ENCODE data around the gene TRIL. TPM values are rescaled to one million over a fixed set of nuclear protein-coding genes. Genes with fewer than 3 reads are reported as not detected.

TRIL gene
- total and polyA plus RNA-seq, 9 donors = 16.9 to 63.5 (median 37.9) TPM

GRCh38 chr7:28931565-28931964, 26.6 kb downstream of the TRIL start:
- Histone ChIP-seq H3K27ac (ENCODE audit: low read length) (no peak overlapping the region), H3K9me3 (replicated peaks; ENCODE audit: control insufficient read depth, low read depth, low read length) (no peaks in the 10 kb centered on the region), H3K27me3 (ENCODE audit: control insufficient read depth, insufficient read depth, low read length) (no peaks in the 10 kb centered on the region), H3K36me3 (ENCODE audit: control insufficient read depth, insufficient read depth, low read length) (no peaks in the 10 kb centered on the region), H3K4me3 (ENCODE audit: low read length) (no peak overlapping the region), H3K4me1 (ENCODE audit: control insufficient read depth, insufficient read depth, low read length) (peaks cover 17% of the 10 kb centered on the region)
- no peak for DNase-seq
- WGBS (ENCODE audit: insufficient coverage) = no CpG with 5 or more reads among the region's 3 CpGs

- 0% methylated on average over 6 of the region's 22 CpGs for WGBS (ENCODE audit: insufficient coverage)
- H3K9me3 ChIP-seq (replicated peaks; ENCODE audit: control insufficient read depth, low read depth, low read length) = no peaks in the 10 kb centered on the region
- H3K4me3 ChIP-seq (ENCODE audit: low read length) = peak overlapping the region; percentile 55
- no peaks in the 10 kb centered on the region for H3K36me3 ChIP-seq (ENCODE audit: control insufficient read depth, insufficient read depth, low read length)
- DNase-seq = peak; percentile 96
- H3K4me1 ChIP-seq (ENCODE audit: control insufficient read depth, insufficient read depth, low read length) = peaks cover 2% of the 10 kb centered on the region
- peaks cover 4% of the 10 kb centered on the region for H3K27me3 ChIP-seq (ENCODE audit: control insufficient read depth, insufficient read depth, low read length)
- peak overlapping the region; percentile 59 for H3K27ac ChIP-seq (ENCODE audit: low read length)
These were observed 31.1 kb downstream of the TRIL start for GRCh38 chr7:28926871-28927597.

DNA sequence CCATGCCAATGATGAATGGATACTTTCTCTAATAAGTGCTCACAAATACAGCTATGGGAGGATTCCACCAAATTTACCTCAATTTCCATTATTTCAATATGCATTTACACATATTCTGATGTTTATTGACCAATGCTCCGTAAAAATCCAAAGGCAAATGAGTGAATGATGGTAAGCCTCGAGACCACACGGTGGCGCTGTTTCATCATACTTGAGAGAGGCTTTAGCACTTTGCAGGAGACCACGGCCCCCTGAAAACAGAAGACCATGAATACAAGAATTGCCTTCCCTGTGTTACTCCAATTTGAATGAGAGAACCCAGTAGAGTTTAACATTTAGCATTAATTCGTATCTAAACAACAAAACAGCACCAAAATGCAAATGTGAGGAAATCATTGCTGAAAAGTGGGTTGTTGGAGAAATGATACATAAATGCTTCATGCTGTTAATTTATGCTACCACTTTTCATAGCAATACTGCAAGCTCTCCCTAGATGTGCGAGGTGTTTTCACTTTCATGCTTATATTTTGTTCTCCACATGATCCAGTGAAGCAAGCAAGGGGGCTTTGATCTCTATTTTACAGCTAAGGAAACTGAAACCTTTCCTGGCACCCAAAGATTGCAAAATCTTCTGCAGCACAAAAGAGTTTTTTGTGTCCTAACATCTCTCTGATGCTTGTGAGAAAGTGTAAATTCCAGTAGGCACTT, 35.4 kb downstream of the TRIL start:
- H3K36me3 ChIP-seq (ENCODE audit: control insufficient read depth, insufficient read depth, low read length) = no peaks in the 10 kb centered on the region
- H3K27ac ChIP-seq (ENCODE audit: low read length) = no peak overlapping the region
- no peak overlapping the region for H3K4me3 ChIP-seq (ENCODE audit: low read length)
- no peaks in the 10 kb centered on the region for H3K9me3 ChIP-seq (replicated peaks; ENCODE audit: control insufficient read depth, low read depth, low read length)
- peak; percentile 90 for DNase-seq
- no CpG with 5 or more reads among the region's 7 CpGs for WGBS (ENCODE audit: insufficient coverage)
- H3K27me3 ChIP-seq (ENCODE audit: control insufficient read depth, insufficient read depth, low read length) = peaks cover 4% of the 10 kb centered on the region
- H3K4me1 ChIP-seq (ENCODE audit: control insufficient read depth, insufficient read depth, low read length) = peaks cover 4% of the 10 kb centered on the region

- no peak overlapping the region for H3K27ac ChIP-seq (ENCODE audit: low read length)
- peaks cover 4% of the 10 kb centered on the region for H3K27me3 ChIP-seq (ENCODE audit: control insufficient read depth, insufficient read depth, low read length)
- H3K4me1 ChIP-seq (ENCODE audit: control insufficient read depth, insufficient read depth, low read length) = peaks cover 4% of the 10 kb centered on the region
- no CpG with 5 or more reads among the region's 4 CpGs for WGBS (ENCODE audit: insufficient coverage)
- H3K4me3 ChIP-seq (ENCODE audit: low read length) = no peak overlapping the region
- H3K9me3 ChIP-seq (replicated peaks; ENCODE audit: control insufficient read depth, low read depth, low read length) = no peaks in the 10 kb centered on the region
- peak; percentile 86 for DNase-seq
- H3K36me3 ChIP-seq (ENCODE audit: control insufficient read depth, insufficient read depth, low read length) = no peaks in the 10 kb centered on the region
These were observed 36.3 kb downstream of the TRIL start for GRCh38 chr7:28921822-28922221.

GRCh38 chr7:28920424-28920823, 37.7 kb downstream of the TRIL start:
- Histone ChIP-seq H3K27ac (ENCODE audit: low read length) (no peak overlapping the region), H3K4me1 (ENCODE audit: control insufficient read depth, insufficient read depth, low read length) (peaks cover 2% of the 10 kb centered on the region), H3K4me3 (ENCODE audit: low read length) (no peak overlapping the region), H3K36me3 (ENCODE audit: control insufficient read depth, insufficient read depth, low read length) (no peaks in the 10 kb centered on the region), H3K27me3 (ENCODE audit: control insufficient read depth, insufficient read depth, low read length) (peaks cover 2% of the 10 kb centered on the region), H3K9me3 (replicated peaks; ENCODE audit: control insufficient read depth, low read depth, low read length) (no peaks in the 10 kb centered on the region)
- DNase-seq = no peak
- 87% methylated on average over 3 of the region's 6 CpGs for WGBS (ENCODE audit: insufficient coverage)

DNA sequence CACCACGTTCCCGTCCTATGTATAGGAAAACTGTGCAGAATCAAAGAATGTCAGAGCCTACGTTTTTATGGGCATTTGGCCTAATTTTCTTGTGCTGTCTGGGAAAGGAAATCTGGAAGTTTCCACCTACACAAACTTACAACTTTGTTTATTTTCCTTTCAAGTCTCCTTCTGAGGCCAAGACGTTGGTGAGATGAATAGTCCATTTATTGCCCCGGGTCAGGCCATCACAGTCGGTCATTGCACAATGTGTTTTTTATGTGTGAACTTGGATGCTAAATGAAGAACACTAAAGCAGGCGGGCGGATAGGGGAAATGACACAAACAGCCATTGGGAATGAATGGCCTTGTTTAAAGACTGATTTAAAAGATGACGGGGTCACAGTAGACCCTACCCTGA, 38.6 kb downstream of the TRIL start:
- Histone ChIP-seq H3K27me3 (ENCODE audit: control insufficient read depth, insufficient read depth, low read length) (no peaks in the 10 kb centered on the region), H3K36me3 (ENCODE audit: control insufficient read depth, insufficient read depth, low read length) (no peaks in the 10 kb centered on the region), H3K4me3 (ENCODE audit: low read length) (no peak overlapping the region), H3K9me3 (replicated peaks; ENCODE audit: control insufficient read depth, low read depth, low read length) (no peaks in the 10 kb centered on the region), H3K4me1 (ENCODE audit: control insufficient read depth, insufficient read depth, low read length) (peaks cover 2% of the 10 kb centered on the region), H3K27ac (ENCODE audit: low read length) (no peak overlapping the region)
- 34% methylated on average over 3 of the region's 9 CpGs for whole genome bisulfite sequencing (ENCODE audit: insufficient coverage)
- DNase-seq = no peak

DNA sequence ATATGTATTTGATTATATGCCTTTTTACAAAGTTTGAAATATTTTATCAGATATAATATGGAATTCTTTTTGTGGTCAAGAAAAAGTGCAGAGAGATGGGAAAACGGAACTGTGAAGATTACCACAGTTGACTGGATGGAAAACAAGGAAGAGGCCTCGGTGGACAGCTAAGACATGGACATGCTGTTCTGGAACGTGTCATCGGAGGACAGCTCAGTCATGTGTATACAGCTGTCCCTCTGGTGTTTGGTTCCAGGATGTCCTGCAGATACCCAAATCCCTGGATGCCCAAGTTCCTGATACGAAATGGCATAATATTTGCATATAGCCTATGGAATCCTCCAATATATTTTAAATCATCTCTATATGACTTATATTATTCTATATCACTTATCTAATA, 49.4 kb downstream of the TRIL start:
- no peaks in the 10 kb centered on the region for H3K27me3 ChIP-seq (ENCODE audit: control insufficient read depth, insufficient read depth, low read length)
- DNase-seq = no peak
- 57% methylated on average over 4 of the region's 5 CpGs for WGBS (ENCODE audit: insufficient coverage)
- no peak overlapping the region for H3K27ac ChIP-seq (ENCODE audit: low read length)
- no peaks in the 10 kb centered on the region for H3K36me3 ChIP-seq (ENCODE audit: control insufficient read depth, insufficient read depth, low read length)
- H3K9me3 ChIP-seq (replicated peaks; ENCODE audit: control insufficient read depth, low read depth, low read length) = peaks cover 8% of the 10 kb centered on the region
- H3K4me3 ChIP-seq (ENCODE audit: low read length) = no peak overlapping the region
- peaks cover 3% of the 10 kb centered on the region for H3K4me1 ChIP-seq (ENCODE audit: control insufficient read depth, insufficient read depth, low read length)

- H3K27me3 ChIP-seq (ENCODE audit: control insufficient read depth, insufficient read depth, low read length) = no peaks in the 10 kb centered on the region
- WGBS (ENCODE audit: insufficient coverage) = no CpG with 5 or more reads among the region's 3 CpGs
These were observed 52.7 kb downstream of the TRIL start for GRCh38 chr7:28905464-28905863.

DNA sequence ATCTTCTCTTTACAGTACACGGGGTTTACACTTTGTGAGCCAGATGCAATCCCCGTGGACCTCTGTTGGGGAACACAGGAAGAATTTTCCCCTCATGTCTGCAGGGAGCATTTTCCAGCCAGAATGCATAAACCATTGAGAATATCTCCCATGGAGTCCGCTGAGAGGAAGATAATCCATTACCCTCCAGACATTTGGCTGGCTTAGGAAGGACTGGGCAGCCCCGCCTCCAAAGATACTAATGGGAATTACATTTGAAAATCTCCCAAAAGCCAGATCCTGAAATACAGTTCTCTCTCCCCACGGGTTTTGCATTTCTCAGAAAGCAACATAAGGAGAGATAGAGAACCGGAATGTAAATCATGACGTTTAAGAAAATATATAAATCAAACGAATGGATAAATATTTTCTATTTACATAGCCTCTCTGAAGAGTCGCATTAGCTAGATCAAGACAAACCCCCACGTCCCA, 53.5 kb downstream of the TRIL start:
- H3K27ac ChIP-seq (ENCODE audit: low read length) = peak overlapping the region; percentile 63
- 20% methylated on average over 1 of the region's 10 CpGs for WGBS (ENCODE audit: insufficient coverage)

More at GRCh38 chr7:28905464-28905863, 52.7 kb downstream of the TRIL start:
- Histone ChIP-seq H3K4me1 (ENCODE audit: control insufficient read depth, insufficient read depth, low read length) (peaks cover 5% of the 10 kb centered on the region), H3K27ac (ENCODE audit: low read length) (no peak overlapping the region), H3K9me3 (replicated peaks; ENCODE audit: control insufficient read depth, low read depth, low read length) (no peaks in the 10 kb centered on the region), H3K36me3 (ENCODE audit: control insufficient read depth, insufficient read depth, low read length) (no peaks in the 10 kb centered on the region), H3K4me3 (ENCODE audit: low read length) (no peak overlapping the region)
- DNase-seq = peak; percentile 53

DNA sequence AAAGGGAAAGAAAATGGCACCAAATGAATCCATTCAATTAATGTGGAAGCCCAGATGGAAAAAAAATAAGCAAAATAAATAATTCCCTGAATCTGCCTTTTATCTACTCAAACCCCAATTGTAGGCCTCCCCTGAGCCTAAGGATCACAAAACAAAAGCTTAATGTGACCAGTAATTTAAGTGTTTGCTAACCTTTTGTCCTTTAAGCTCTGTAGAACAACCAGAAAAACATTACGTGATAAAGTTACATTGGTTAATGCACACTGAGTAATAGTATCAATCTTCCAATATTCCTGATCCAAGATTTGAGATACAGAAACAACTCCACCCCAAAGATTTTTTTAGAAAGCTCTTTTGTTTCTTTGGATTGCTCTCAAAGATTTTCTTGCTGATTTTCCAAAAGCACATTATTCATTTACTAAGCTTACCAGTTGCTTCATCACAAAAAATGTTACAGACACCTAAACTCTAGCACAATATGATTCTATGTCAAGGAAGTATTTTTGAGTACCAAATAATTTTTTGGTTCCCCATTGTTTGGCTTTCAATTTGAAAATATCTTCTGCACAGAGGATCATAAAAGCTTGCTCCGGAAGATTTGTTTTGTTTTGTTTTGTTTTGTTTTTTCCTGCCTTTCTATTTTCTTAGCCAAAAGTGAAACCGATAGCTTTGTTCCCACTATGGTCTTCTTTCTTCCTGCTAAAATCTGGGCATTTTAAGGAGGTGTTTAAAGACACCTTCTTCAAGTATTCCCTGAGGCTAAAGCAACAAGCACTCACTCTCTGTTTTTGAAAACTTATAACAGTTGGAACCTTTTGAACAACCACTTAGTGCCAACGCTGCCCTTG, 54.2 kb downstream of the TRIL start:
- H3K9me3 ChIP-seq (replicated peaks; ENCODE audit: control insufficient read depth, low read depth, low read length) = no peaks in the 10 kb centered on the region
- no peaks in the 10 kb centered on the region for H3K36me3 ChIP-seq (ENCODE audit: control insufficient read depth, insufficient read depth, low read length)
- no peaks in the 10 kb centered on the region for H3K27me3 ChIP-seq (ENCODE audit: control insufficient read depth, insufficient read depth, low read length)
- WGBS (ENCODE audit: insufficient coverage) = 20% methylated on average over 1 of the region's 4 CpGs
- H3K27ac ChIP-seq (ENCODE audit: low read length) = peak overlapping the region; percentile 63
- H3K4me1 ChIP-seq (ENCODE audit: control insufficient read depth, insufficient read depth, low read length) = peaks cover 10% of the 10 kb centered on the region
- H3K4me3 ChIP-seq (ENCODE audit: low read length) = peak overlapping the region; percentile 7
- peak; percentile 75 for DNase-seq

More for the DNA sequence above, 53.5 kb downstream of the TRIL start:
- Histone ChIP-seq H3K36me3 (ENCODE audit: control insufficient read depth, insufficient read depth, low read length) (no peaks in the 10 kb centered on the region), H3K9me3 (replicated peaks; ENCODE audit: control insufficient read depth, low read depth, low read length) (no peaks in the 10 kb centered on the region), H3K4me3 (ENCODE audit: low read length) (peak overlapping the region; percentile 7), H3K27me3 (ENCODE audit: control insufficient read depth, insufficient read depth, low read length) (no peaks in the 10 kb centered on the region), H3K4me1 (ENCODE audit: control insufficient read depth, insufficient read depth, low read length) (peaks cover 10% of the 10 kb centered on the region)
- peak; percentile 70 for DNase-seq

Data from muscle of leg (tissue), 11 donors.